Measurements from ENCODE around the gene SP140. TPM values are rescaled to one million over a fixed set of nuclear protein-coding genes. Genes with fewer than 3 reads are reported as not detected.

SP140 gene
- total RNA-seq, 1 donor from 2014 or later = 7.4 TPM

- Histone ChIP-seq H3K27me3 (no peaks in the 10 kb centered on the region), H3K36me3 (peaks cover 0 to 62% of the 10 kb centered on the region in 2 donors), H3K4me1 (no peaks in the 10 kb centered on the region), H3K4me3 (no peak overlapping the region), H3K9me3 (no peaks in the 10 kb centered on the region), H3K27ac (no peak overlapping the region)
- TF ChIP-seq POLR2A (IDR thresholded peaks at IDR 0.05) (no peak), CTCF (IDR thresholded peaks at IDR 0.05) (no peak), POLR2AphosphoS5 (IDR thresholded peaks at IDR 0.05; ENCODE audit: insufficient read depth in 1 of 2, low read depth in 1 of 2) (no peak)
- DNase-seq (ENCODE audit: extremely low spot score in 2 of 2) = no peak
- intact Hi-C loops (cut with DNase I) = no loop called here
Observed at GRCh38 chr2:230205034-230205433, 20.5 kb upstream of the SP140 start.

GRCh38 chr2:230205721-230206120 lies 19.8 kb upstream of the SP140 start:
- no peak for DNase-seq (ENCODE audit: extremely low spot score in 2 of 2)
- Histone ChIP-seq H3K4me3 (no peak overlapping the region), H3K27ac (no peak overlapping the region), H3K36me3 (peaks cover 0 to 62% of the 10 kb centered on the region in 2 donors), H3K27me3 (no peaks in the 10 kb centered on the region), H3K9me3 (no peaks in the 10 kb centered on the region), H3K4me1 (no peaks in the 10 kb centered on the region)
- intact Hi-C loops (cut with DNase I) = no loop called here
- TF ChIP-seq POLR2A (IDR thresholded peaks at IDR 0.05) (no peak), POLR2AphosphoS5 (IDR thresholded peaks at IDR 0.05; ENCODE audit: insufficient read depth in 1 of 2, low read depth in 1 of 2) (no peak), CTCF (IDR thresholded peaks at IDR 0.05) (no peak)

GRCh38 chr2:230208576-230208975 lies 17.0 kb upstream of the SP140 start:
- H3K36me3 ChIP-seq = peaks cover 0 to 69% of the 10 kb centered on the region in 2 donors
- H3K4me1 ChIP-seq = no peaks in the 10 kb centered on the region
- intact Hi-C loops (cut with DNase I) = no loop called here
- no peak overlapping the region for H3K4me3 ChIP-seq
- no peaks in the 10 kb centered on the region for H3K27me3 ChIP-seq
- no peak for TF ChIP-seq POLR2A (IDR thresholded peaks at IDR 0.05)
- no peak for TF ChIP-seq CTCF (IDR thresholded peaks at IDR 0.05)
- TF ChIP-seq POLR2AphosphoS5 (IDR thresholded peaks at IDR 0.05; ENCODE audit: insufficient read depth in 1 of 2, low read depth in 1 of 2) = no peak
- H3K9me3 ChIP-seq = no peaks in the 10 kb centered on the region
- H3K27ac ChIP-seq = no peak overlapping the region
- DNase-seq (ENCODE audit: extremely low spot score in 2 of 2) = no peak

- intact Hi-C loops (cut with DNase I) = no loop called here
- peaks cover 0 to 76% of the 10 kb centered on the region in 2 donors for H3K36me3 ChIP-seq
- TF ChIP-seq POLR2AphosphoS5 (IDR thresholded peaks at IDR 0.05; ENCODE audit: insufficient read depth in 1 of 2, low read depth in 1 of 2) (no peak), CTCF (IDR thresholded peaks at IDR 0.05) (no peak), POLR2A (IDR thresholded peaks at IDR 0.05) (no peak)
Observed at GRCh38 chr2:230209422-230210051, 16.0 kb upstream of the SP140 start.

GRCh38 chr2:230216489-230216888 lies 9.0 kb upstream of the SP140 start:
- Histone ChIP-seq H3K27me3 (no peaks in the 10 kb centered on the region), H3K4me1 (peaks cover 36% of the 10 kb centered on the region), H3K4me3 (no peak overlapping the region), H3K27ac (no peak overlapping the region), H3K9me3 (no peaks in the 10 kb centered on the region), H3K36me3 (peaks cover 0 to 47% of the 10 kb centered on the region in 2 donors)
- intact Hi-C loops (cut with DNase I) = no loop called here
- no peak for DNase-seq (ENCODE audit: extremely low spot score in 2 of 2)
- TF ChIP-seq POLR2AphosphoS5 (IDR thresholded peaks at IDR 0.05; ENCODE audit: insufficient read depth in 1 of 2, low read depth in 1 of 2) (no peak), POLR2A (IDR thresholded peaks at IDR 0.05) (no peak), CTCF (IDR thresholded peaks at IDR 0.05) (no peak)

More at GRCh38 chr2:230209422-230210051, 16.0 kb upstream of the SP140 start:
- Histone ChIP-seq H3K27me3 (no peaks in the 10 kb centered on the region), H3K4me1 (no peaks in the 10 kb centered on the region), H3K9me3 (no peaks in the 10 kb centered on the region), H3K27ac (no peak overlapping the region), H3K4me3 (no peak overlapping the region)
- DNase-seq (ENCODE audit: extremely low spot score in 2 of 2) = no peak

Data from vagina (tissue), 2 donors.